Measurements from ENCODE around the gene ZSWIM4. TPM values are rescaled to one million over a fixed set of nuclear protein-coding genes. Genes with fewer than 3 reads are reported as not detected.

ZSWIM4 gene
- total and polyA plus RNA-seq, 8 donors = 5.5 to 14.3 (median 7.7) TPM

DNA sequence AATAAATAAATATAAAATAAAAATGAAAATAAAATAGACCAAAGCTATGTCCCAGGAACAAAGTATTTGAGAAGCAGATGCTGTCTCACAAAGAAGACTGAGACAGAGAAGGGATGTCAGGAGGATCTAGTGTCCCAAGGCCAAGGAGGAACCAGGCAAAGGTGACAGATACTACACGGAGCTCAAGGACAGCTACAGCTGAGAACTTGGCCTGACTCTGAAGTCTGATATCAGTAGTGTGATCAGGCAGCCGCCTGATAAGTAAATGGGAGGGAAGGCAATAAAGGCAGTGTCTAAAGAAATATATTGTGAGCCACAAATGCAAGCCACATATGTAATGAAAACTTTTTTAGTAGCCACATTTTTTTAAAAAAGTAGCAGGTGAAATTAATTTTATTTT is 61.3 kb downstream of the ZSWIM4 start:
- H3K9me3 ChIP-seq = no peaks in the 10 kb centered on the region
- H3K27me3 ChIP-seq = no peaks in the 10 kb centered on the region
- no peak for TF ChIP-seq CTCF (IDR thresholded peaks at IDR 0.05)
- intact Hi-C loops (cut with DNase I) = no loop called here
- H3K4me1 ChIP-seq = peaks cover 8 to 28% of the 10 kb centered on the region in 2 donors
- no peaks in the 10 kb centered on the region for H3K36me3 ChIP-seq
- DNase-seq (no peak), ATAC-seq (no peak)
- no peak overlapping the region for H3K27ac ChIP-seq
- H3K4me3 ChIP-seq = no peak overlapping the region

GRCh38 chr19:13859361-13859880 is 64.2 kb downstream of the ZSWIM4 start:
- no peak for TF ChIP-seq CTCF (IDR thresholded peaks at IDR 0.05)
- H3K4me3 ChIP-seq = no peak overlapping the region
- H3K27me3 ChIP-seq = peaks cover 0 to 11% of the 10 kb centered on the region in 2 donors
- no peaks in the 10 kb centered on the region for H3K36me3 ChIP-seq
- H3K9me3 ChIP-seq = no peaks in the 10 kb centered on the region
- no peak for ATAC-seq
- peaks cover 10 to 38% of the 10 kb centered on the region in 2 donors for H3K4me1 ChIP-seq
- intact Hi-C loops (cut with DNase I) = no loop called here
- no peak overlapping the region for H3K27ac ChIP-seq
- no peak for DNase-seq

DNA sequence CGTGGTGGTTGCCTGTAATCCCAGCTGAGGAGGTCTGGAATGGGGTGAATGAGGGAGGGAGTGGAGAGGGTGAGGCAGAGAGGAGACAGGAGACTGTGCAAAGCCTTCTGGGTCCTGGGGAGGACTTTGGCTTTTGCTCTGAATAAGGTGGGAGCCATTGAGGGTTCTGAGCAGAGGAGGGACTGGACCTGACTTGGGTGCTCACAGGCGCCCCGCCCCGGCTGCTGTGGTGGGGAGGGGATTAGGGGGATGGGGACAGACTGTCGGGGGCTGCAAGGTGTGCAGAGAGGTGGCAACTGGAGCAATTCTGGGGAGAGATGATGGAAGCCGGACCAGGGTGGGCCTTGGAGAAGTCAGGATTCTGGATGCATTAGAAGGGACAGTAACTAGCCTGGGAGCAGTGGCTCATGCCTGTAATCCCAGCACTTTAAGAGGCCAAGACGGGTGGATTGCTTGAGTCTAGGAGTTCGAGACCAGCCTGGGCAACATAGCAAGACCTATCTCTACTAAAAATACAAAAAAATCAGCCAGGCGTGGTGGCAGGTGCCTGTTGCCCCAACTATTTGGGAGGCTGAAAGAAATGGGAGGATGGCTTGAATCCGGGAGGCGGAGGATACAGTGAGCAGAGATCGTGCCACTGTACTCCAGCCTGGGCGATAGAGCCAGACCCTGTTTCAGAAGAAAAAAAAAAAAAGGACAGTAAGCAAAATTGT is 65.6 kb downstream of the ZSWIM4 start:
- H3K27ac ChIP-seq = peak overlapping the region; percentile 88 to 95
- no peak for TF ChIP-seq CTCF (IDR thresholded peaks at IDR 0.05)
- intact Hi-C loops (cut with DNase I) = loop anchor here (5.0 to 10.0 kb wide), 3 partner anchors 79 to 266 kb away; partner anchors contain the start of gene C19orf53 (in 1 of the 2)
- peaks cover 10 to 49% of the 10 kb centered on the region in 2 donors for H3K4me1 ChIP-seq
- no peaks in the 10 kb centered on the region for H3K36me3 ChIP-seq
- ATAC-seq (no peak), DNase-seq (no peak)
- H3K9me3 ChIP-seq = no peaks in the 10 kb centered on the region
- H3K27me3 ChIP-seq = peaks cover 0 to 24% of the 10 kb centered on the region in 2 donors
- peak overlapping the region in 1 of 2 donors; percentile 46 for H3K4me3 ChIP-seq

DNA sequence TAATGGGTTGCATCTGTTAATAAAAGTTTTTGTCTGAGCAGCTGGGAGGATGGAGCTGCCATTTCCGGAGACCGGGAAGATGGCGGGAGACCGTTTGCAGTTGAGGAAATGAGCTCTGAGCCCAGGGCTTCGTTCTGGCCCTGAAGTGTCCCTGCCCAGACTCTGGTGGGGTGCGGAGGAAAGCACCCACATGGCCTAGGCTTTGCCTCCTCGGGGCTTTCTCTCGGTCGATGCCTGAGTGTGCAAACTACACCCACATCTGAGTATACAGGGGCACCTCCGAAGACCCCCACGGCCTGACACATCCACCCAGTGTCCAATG is 66.1 kb downstream of the ZSWIM4 start:
- peak overlapping the region; percentile 88 to 95 for H3K27ac ChIP-seq
- H3K4me1 ChIP-seq = peaks cover 14 to 55% of the 10 kb centered on the region in 2 donors
- H3K9me3 ChIP-seq = no peaks in the 10 kb centered on the region
- DNase-seq = no peak
- H3K27me3 ChIP-seq = peaks cover 0 to 29% of the 10 kb centered on the region in 2 donors
- intact Hi-C loops (cut with DNase I) = loop anchor here (5.0 to 10.0 kb wide), 3 partner anchors 79 to 267 kb away; partner anchors contain the start of gene C19orf53 (in 1 of the 2)
- H3K36me3 ChIP-seq = no peaks in the 10 kb centered on the region
- peak overlapping the region; percentile 16 to 46 for H3K4me3 ChIP-seq
- peak; percentile 0 for ATAC-seq
- no peak for TF ChIP-seq CTCF (IDR thresholded peaks at IDR 0.05)

GRCh38 chr19:13861714-13862531 is 66.7 kb downstream of the ZSWIM4 start:
- H3K27ac ChIP-seq = peak overlapping the region; percentile 88 to 95
- DNase-seq = peak; percentile 93 to 98 (median 96)
- intact Hi-C loops (cut with DNase I) = loop anchor here (5.0 to 10.0 kb wide), 3 partner anchors 80 to 267 kb away; partner anchors contain the start of gene C19orf53 (in 1 of the 2)

More at GRCh38 chr19:13861714-13862531, 66.7 kb downstream of the ZSWIM4 start:
- TF ChIP-seq CTCF (IDR thresholded peaks at IDR 0.05) = peak; percentile 97 to 98
- Histone ChIP-seq H3K9me3 (no peaks in the 10 kb centered on the region), H3K4me3 (peak overlapping the region; percentile 16 to 46), H3K36me3 (no peaks in the 10 kb centered on the region), H3K4me1 (peaks cover 15 to 57% of the 10 kb centered on the region in 2 donors), H3K27me3 (peaks cover 0 to 32% of the 10 kb centered on the region in 2 donors)
- peak; percentile 94 for ATAC-seq

Data from left lung (tissue), 10 donors.